Activated naive CD4-positive, alpha-beta T cell treated with Interleukin-2 at 50 U/mL for 16 hours (primary cell): ENCODE results near the gene CNKSR2.
A peak's percentile ranks its signal among the peaks of the same experiment; 100 is the strongest.

Source experiments
- DNase-seq: peaks from one replicate; pipeline ENCODE4 v3.0.0-alpha.2; 2020

CNKSR2 gene

DNA sequence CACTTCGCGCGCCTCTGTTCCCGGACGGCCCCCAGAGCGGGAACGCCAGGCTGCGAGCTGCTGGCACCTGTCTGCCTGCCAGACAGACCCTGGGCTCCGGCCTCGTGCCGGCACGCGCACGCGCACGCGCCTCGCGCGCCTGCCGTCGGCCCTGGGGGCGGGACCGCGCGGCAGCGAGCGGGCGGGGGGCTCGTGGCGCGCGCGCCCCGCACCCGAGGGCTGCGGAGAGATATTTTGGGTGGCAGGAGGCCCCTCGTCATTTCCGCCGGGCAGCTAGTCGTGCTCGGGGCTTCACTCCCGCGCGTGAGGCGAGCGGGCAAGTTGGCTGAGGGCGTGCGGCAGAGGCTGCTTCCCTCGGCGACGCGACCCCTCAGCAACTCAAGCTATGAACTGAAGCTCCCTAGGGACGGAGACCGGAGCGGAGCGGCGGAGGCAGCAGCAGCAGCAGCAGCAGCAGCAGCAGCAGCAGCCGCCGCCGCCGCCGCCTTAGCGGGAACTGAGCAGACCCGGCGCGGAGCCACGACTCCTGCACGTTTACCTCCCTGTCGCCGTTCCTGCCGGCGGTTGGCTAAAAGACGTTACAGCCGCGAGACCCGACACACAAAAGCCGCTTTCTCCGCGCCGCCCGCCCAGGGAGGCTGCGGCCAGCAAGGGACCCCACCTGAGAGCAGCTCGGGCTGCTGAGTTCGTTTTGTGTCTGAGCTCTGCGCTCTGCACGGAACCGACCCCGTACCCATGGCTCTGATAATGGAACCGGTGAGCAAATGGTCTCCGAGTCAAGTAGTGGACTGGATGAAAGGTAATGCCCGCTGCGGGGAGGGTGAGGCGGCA is at the start of gene CNKSR2:
Gene CNKSR2 (plus strand): TSS at position 256 of the 831 bp plus-strand sequence. CDS start 480 bp downstream, at position 736.
- peak; percentile 60 for DNase-seq

DNA sequence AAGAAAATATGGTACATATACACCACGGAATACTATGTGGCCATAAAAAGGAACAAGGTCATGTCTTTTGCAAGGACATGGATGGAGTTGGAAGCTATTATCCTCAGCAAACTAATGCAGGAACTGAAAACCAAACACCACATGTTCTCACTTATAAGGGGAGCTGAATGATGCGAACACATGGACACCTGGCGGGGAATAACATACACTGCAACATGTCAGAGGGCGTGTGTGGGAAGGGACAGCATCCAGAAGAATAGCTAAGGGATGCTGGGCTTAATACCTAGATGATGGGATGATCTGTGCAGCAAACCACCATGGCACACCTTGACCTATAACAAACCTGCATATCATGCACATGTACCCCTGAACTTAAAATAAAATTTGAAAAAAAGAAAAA is 19.5 kb upstream of the CNKSR2 start:
- DNase-seq, result no peak

DNA sequence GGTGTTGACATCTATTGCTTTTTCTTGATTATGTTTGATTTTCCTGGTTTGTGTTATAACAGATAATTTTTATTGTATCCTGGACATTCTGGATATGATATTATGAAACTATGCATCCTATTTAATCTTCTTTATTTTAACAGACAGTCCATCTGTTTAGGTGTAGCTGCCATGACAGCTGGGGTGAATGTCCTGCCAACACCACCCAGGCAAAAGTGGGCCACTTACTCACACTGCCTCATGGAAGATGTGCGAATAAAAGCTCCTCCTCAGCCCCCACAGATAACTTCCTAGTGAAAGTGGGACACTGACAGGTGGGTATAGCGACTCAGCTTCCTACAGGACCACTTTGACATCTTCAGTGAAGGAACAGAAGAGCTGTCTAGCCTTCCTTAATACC is 18.4 kb upstream of the CNKSR2 start:
- no peak for DNase-seq

DNA sequence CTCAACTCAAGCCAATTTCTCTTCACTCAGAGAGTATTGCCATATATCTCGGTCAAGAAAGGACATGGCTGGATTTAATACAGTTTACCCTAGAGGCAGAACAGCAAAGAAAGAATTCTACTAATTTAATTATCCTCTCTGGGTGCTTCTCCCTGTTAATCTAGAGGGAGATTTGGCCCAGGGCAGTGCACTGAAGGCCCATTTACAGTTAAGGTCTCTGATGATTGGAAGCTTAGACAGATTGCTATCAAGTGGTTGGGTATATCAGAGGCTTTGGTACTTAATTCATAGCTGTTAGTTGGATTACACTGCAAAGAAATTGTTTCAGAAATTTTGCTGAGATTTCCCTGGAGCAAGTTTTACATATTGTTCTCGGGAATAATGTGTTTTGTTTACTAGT is 4.6 kb upstream of the CNKSR2 start:
- no peak for DNase-seq

DNA sequence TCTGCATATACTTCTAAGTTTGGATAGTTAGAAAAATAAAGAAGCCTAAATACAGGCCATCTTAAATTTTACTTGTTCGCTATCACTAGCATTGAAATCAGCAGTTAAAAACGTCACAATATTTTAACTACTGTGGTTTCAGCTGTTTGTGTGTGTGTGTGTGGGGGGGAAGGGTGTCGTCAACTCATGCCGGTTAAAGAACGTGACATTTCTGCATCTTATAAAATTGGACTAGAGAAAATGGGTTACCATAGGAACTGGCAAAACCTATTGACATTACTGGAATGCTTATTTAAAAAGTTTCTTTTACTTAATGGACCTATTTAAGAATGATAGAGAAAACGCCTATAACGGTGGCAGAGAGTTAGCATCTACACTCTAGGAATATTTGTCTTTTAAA is 1.2 kb upstream of the CNKSR2 start:
- no peak for DNase-seq

DNA sequence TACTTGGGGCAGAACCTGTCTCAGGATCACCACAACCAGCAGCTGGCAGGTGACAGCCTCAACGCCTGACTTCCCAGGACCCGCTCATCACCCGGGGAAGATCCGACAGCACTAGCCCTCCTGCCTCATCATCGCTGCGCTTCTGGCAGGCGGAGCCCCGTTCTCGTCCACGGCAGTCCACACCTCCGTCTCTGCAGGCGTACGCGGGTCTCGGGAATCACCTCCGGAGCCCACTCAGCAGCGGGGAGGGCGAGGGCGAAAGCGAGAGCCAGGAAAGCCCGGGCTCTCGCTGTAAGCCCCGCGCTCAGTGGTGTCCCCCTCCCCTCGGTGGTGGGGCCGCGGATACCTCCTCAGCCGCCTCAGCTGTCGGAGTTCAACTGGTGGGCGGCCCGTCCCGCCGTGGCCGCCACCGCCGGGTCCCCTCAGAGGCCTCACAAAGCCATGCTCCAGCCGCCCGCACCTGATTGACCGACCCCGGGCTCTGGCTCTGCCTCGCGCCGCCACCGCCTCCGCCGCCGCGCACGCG is 518 bp upstream of the CNKSR2 start:
- peak; percentile 11 for DNase-seq

- peak; percentile 2 for DNase-seq
These were observed 933 bp downstream of the CNKSR2 start for GRCh38 chrX:21374994-21375707.

- DNase-seq, result no peak
These were observed 1.4 kb downstream of the CNKSR2 start for GRCh38 chrX:21375708-21376009.

- DNase-seq, result no peak
These were observed 2.4 kb downstream of the CNKSR2 start for GRCh38 chrX:21376636-21377035.

- no peak for DNase-seq
These were observed 5.8 kb downstream of the CNKSR2 start for GRCh38 chrX:21379991-21380390.

GRCh38 chrX:21382715-21383114 is 8.5 kb downstream of the CNKSR2 start:
- no peak for DNase-seq

GRCh38 chrX:21383546-21383945 is 9.3 kb downstream of the CNKSR2 start:
- DNase-seq, result no peak

GRCh38 chrX:21384178-21384577 is 10.0 kb downstream of the CNKSR2 start:
- DNase-seq, result no peak

DNA sequence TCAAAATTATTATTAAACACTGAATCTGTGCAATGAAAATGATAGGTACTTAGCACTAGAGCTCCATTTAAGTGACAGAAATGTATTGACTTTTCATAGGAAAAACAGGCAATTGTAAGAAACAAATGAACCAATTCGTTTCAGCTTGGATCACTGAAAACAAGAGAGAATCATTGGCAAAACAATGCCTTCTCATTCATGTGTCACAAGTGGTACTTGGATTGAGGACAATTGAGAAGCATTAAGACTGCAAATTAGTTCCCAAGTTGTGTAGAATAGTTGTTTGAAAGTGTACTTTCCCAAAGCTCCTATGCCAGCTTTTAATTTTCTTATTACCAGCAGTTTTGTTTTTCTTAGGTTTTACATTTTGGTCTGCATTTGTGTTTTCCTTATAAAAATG is 20.6 kb downstream of the CNKSR2 start:
- no peak for DNase-seq

DNA sequence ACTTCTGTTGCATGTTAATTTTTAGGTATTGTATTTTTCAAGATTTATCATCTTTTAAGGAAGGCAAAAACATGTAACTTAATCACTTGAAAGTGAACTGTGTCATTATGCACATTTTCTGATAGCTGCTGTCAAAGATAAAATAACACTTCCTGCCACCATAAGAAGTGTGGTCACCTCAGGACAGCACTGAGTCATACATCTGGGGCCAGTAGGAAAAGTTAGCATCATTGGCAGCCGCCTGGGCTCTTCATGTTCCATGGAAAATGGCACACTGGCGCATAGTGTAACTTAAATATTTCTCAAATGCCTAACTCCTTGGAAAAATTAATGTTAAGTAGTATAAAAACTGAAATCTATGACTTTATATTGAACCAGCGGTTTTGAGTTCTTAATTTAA is 24.2 kb downstream of the CNKSR2 start:
- DNase-seq, result no peak

DNA sequence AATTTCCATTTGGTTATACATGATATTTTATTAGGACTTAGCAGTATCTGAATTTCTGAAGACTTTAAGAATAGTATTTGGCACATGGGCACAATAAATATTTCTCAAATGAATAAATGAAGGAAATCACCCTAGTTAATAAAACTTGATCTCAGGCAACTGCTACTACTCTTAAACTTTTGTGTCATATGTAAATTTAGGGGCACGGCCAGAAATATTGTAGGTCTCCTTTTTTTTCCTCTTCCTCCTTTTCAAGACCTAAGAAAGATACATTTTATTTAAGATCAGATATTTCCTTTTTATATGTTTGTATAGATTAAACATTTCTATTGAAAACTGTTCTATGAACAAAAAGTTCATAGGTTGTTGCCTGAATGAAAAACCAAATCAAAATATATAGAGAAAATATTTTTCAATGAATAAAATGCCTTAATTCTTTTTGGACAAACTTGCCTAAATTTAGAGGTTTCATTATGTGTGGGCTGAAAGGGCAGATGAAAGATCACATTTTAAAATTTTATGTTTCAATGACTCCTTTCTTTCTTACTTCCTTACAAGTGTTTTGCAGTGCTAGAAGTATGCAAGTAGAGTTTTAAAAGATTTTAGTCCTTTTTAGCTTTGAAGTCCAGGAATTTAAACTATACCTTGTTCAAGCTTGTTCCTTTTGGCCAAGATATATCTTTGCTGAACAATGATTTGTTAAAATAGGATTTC is 26.3 kb downstream of the CNKSR2 start:
- no peak for DNase-seq

GRCh38 chrX:21408307-21408706 is 34.1 kb downstream of the CNKSR2 start:
- DNase-seq, result no peak

DNA sequence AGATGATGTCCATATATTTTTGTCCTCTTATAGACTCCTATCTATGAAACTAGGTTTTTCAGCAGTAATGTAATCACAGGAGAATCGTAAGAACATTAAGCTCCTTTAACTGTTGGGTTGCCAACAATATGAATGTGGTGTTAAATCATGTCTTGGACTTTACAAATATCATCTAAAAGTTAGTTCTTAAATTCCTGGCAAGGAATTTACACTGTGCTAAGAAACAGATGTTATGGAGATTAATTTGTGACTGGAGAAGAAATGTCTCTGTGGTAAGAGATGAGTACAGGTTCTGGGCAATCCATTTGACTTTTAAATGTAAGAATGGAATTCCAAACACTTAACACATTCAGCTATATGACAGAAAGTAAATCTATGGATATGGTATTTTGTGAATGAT is 34.6 kb downstream of the CNKSR2 start:
- no peak for DNase-seq

GRCh38 chrX:21412029-21412428 is 37.8 kb downstream of the CNKSR2 start:
- no peak for DNase-seq

DNA sequence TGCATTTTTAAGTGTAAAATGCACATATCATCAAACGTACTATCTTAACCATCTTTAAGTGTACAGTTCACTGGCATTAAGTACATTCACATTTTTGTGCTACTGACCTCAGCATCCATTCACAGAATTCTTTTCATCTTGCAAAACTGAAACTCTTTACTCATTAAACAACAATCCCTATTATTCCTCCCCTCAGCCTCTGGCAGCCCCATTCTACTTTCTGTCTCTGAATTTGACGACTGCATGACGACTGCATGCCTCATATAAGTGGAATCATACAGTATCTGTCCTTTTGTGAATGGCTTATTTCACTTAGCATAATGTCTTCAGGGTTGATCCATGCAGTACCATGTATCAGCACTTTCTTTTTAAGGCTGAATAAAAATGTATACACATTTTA is 38.7 kb downstream of the CNKSR2 start:
- DNase-seq, result no peak

DNA sequence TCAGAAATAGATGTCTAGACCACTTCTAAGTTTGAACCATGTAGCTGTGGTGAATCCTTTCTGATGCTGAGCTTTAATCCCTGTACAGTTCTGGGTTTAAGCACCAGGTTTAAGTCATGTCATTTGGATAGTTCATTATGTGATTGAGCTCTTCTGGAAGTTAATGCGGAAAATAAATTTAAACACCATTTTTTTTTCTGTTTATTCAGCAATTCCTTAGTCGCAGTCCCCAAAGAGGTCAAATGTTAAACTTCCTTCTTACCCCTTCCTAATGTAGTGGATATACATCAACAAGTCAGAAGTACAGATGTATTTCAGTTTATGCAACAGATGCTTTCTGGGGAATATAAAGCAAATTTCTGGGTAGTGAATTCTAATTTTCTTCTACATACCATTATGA is 52.9 kb downstream of the CNKSR2 start:
- no peak for DNase-seq

DNA sequence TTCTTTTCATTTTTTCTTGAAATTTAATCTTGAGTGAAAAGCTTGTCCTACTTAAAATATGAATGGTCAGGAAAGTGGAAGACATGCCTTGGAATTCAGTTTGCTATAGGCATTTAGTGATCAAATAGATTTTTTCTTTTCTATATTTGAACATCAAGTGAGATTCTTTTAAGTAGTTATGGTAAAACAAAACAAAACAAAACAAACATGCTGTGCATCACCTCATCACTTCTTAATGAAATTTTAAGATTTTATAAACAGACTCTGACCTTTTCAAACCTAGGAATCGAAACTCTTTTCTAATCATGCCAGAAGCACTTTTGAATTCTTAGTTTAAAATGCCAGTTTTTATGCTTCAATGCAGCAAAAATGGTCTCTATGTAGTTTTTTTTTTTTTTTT is 62.8 kb downstream of the CNKSR2 start:
- no peak for DNase-seq

GRCh38 chrX:21438792-21439191 is 64.6 kb downstream of the CNKSR2 start:
- no peak for DNase-seq

DNA sequence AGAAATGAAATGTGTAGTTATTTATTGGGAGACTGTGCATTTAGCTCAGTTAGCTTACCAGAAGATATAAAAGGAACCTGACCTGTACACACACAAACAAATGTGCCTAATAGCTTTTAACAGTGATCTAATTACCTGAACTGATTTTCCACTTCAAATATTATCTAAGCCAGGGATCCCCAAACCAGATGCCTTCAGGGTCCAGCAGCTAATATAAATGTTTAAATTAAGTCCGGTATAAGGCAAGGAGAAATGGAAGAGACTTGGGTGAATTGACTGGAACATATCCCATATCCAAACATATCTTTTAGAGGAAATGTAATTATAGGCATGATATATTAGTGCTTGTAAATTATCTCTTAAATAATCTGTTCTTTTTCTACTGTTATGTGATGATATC is 66.7 kb downstream of the CNKSR2 start:
- no peak for DNase-seq
